ENCODE data around the gene ADAM23.

The ADAM23 gene

GRCh38 chr2:206442474-206442832 is 879 bp upstream of the ADAM23 start:
- no peak for DNase-seq

- DNase-seq, result no peak
Measured at GRCh38 chr2:206443735-206444527, 599 bp downstream of the ADAM23 start.

- DNase-seq, result no peak
Measured at GRCh38 chr2:206445948-206446347, 2.6 kb downstream of the ADAM23 start.

DNA sequence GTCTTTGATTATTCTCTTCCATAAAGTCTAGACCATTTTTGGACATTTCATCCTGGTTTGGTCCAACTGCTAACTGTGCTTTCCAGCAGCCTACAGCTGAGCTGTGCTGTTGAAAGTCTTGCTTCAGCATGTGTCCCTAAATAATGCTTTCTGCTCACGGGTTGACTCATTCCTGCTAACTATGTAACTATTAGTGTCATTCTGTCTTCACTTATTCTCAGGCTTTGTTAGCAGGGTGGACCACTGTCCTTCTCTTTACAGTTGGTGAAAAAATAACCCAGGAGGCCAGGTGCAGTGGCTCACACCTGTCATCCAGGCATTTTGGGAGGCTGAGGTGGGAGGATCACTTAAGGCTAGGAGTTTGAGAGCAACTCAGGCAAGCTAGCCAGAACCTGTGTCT is 8.9 kb downstream of the ADAM23 start:
- DNase-seq, result no peak

DNA sequence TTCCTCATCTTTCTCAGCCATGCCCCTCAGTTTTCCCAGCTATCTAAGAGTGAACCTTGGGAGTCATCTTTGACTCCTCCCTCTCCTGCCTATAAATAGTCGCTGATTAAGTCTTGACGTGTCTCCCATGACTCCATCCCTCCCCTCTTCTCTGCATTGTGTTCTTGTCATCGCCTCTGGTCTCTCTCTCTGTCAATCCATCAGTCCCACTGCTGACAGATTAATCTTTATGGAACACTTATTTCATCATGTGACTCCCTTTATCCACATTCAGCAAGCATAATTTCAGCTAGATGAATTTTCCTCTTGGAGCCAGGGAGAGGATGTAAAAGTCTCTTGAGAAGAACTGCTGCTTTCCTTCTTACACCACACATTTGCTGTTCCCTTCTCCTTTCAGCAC is 9.4 kb downstream of the ADAM23 start:
- DNase-seq, result no peak

DNA sequence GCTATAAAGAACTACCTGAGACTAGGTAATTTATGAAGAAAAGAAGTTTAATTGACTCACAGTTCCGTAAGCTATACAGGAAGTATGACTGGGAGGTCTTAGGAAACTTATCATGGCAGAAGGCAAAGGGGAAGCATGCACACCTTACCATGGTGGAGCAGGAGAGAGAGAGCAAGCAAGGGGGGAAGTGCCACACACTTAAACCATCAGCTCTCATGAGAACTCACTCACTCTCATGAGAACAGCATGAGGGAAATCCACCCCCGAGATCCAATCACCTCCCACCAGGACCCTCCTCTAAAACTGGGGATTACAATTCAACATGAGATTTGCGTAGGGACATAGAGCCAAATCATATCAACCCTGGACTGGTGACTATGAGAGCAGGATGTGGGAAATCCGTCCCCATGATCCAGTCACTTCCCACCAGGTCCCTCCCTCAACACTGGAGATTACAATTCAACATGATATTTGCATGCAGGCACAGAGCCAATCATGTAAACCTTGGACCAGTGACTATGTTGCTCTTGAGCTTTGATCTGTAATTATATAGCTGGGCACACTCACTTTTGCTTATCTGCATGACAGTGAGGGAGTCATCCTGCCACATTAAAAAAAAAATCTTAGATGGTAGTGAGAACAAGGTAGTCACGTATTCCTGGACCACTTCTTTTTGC is 12.9 kb downstream of the ADAM23 start:
- DNase-seq, result no peak

DNA sequence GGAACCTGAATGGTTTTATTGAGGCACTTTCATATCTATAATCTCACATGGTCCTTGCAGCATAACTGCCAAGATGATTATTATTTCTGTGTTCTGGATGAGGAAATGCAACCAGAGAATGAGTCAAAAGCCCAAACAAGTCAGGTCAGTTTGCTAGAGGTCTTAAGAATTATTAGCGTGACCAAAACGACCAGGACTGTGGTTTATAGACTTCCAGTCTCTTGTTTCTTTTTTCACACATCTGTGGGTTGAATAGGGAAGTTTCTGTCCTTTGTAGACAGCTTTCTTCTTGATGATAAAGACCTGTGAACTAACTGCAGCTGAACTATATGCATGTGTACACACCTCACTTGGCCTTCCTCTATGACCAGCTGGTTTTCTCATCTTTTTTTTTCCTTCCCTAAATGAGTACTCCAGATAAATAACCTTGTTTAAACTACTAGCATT is 13.9 kb downstream of the ADAM23 start:
- no peak for DNase-seq

DNA sequence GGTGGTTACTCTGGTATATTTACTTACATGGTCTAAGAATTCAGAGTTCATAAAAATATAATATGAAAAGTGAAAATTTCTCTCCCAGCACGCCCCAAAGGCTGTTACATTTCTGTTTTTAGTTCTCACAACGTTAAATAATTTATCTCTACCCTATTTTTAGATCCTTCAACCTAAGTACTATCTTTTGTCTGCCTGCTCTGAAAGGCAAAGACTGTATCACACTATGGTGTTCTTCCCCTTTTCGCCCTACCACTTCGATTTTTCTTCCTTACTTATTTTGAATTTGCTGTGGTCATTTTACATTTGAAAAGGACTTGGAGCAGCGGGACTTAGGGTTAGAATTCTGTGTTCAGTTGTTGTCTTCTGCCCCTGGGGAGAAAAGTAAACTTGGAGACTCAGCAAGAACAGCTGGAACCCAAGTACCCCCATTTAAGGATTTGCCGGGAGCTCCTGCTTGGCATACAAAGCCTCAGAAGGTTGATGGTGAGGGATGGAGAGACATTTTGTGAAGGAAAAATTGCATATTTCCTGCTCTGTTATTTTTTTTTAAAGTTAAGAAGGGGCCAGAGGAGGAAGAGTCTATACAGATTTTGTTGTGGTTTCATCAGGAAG is 19.0 kb downstream of the ADAM23 start:
- DNase-seq, result no peak

- no peak for DNase-seq
Measured at GRCh38 chr2:206463685-206464084, 20.4 kb downstream of the ADAM23 start.

DNA sequence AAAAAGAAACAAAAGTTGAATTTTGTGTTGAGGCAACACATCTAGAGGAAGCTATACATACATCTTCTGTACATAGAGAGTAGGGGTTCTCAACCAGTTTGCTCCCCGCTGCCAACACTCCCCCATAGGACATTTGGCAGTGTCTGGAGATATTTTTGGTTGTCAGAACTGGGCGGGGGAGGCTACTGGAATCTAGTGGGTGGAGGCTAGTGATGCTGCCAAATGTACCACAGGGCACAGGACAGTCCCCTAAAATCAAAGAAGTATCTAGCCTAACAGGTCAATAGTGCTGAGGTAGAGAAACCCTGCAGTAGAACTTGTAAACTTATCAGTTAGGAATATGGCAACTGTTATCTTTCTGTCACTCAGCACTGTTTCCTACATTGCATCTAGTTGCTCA is 21.3 kb downstream of the ADAM23 start:
- no peak for DNase-seq

DNA sequence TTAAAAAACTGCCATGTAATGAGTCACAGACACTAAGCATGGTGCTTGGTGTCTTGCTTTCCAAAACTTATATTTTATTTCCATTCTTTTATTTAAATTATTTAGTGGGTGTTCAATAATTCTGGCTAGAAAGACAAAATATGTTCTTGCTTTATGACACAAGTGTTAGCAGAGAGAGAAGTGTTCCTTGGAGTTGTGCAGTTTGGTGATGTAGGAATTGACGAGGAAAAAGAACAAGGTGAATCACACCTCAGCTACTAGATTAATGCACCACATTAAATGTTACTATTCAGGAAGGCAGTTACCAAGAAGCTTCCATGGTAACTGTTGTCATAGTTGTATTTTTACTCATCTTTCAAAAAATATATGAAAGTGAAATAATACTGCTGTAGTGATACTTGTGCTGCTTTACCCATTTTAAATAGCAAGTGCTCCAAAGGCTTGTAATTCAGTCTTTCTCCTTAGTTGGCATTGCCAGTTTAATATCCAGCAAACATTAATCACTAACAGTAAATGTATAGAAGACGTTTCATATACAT is 28.3 kb downstream of the ADAM23 start:
- no peak for DNase-seq

- no peak for DNase-seq
Measured at GRCh38 chr2:206472094-206472493, 28.8 kb downstream of the ADAM23 start.

DNA sequence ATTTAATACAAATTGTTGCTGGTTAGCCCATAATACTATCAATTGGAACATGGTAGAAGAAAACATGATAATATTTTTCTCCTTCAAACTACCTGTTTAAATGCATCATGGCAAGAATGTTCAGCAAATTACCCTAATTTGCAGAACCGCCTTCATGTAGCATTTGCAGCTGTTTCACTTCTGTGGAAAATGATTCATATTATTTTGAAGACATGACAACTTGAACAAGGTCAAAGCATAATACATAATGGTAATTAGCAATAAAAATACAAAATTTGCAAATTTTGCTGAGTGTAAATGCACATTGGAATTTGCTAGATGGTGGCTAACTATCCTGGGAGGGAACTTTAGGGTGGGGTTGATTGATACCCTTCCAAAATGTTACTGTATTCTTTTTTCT is 30.8 kb downstream of the ADAM23 start:
- no peak for DNase-seq

DNA sequence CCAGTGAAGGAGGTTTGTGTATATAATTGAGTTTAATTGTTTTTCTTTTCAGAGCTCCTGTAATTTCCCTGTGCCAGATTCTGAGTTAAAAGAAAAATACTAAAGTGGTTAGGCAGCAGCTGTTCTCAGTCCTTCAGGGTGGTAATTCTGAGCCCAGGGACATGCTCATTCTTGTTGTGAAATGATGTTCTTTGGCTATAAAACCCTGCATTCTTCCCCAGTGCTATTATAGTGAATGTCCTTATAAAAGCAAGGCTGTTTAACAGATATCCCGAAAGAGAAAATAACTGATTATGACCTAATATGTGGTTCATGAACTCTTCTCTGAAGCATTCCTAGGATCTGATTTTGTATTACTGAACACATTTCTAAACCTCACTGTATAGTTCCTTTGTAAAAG is 34.0 kb downstream of the ADAM23 start:
- peak; percentile 63 for DNase-seq

GRCh38 chr2:206478340-206478739 is 35.0 kb downstream of the ADAM23 start:
- no peak for DNase-seq

- no peak for DNase-seq
Measured at GRCh38 chr2:206480161-206480560, 36.8 kb downstream of the ADAM23 start.

DNA sequence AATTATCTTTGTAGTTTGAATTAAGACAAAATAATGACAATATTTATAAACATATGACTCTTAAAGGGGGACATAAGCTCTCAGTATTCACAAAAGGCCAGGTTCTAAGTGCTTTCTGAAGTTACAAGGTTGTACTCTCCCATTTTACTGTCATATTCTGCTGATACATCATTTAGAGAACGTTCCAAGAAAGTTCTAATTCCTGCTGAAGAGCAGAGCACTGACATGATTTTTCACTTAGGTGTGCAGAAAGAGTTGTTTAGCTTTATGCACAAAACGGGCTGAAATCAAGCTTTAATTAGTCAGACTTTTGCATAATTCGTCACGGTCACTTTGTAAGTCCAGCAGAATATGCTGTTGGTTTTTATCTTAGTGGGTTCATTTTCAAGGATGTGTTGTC is 37.3 kb downstream of the ADAM23 start:
- no peak for DNase-seq

- DNase-seq, result no peak
Measured at GRCh38 chr2:206481056-206481455, 37.7 kb downstream of the ADAM23 start.

DNA sequence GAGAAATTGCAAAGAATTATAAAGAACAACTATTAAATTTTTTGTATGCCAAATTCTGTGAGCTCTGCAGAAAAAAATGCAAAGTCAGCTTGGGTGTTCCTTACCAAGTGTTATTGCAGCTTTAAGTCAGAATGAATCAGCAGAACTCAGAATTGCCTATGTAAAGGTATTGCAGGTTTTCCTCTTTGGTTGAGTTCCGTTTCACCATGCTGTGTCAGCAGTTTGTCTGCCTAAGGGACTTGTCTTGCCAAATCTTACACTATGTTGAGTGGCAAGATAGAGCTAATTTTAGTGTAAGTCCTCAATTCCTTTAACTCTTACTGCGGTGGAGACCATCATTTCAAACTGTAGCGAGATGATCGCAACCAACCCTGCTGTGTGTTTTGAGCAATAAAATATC is 38.8 kb downstream of the ADAM23 start:
- no peak for DNase-seq

- DNase-seq, result no peak
Measured at GRCh38 chr2:206482633-206483032, 39.3 kb downstream of the ADAM23 start.

DNA sequence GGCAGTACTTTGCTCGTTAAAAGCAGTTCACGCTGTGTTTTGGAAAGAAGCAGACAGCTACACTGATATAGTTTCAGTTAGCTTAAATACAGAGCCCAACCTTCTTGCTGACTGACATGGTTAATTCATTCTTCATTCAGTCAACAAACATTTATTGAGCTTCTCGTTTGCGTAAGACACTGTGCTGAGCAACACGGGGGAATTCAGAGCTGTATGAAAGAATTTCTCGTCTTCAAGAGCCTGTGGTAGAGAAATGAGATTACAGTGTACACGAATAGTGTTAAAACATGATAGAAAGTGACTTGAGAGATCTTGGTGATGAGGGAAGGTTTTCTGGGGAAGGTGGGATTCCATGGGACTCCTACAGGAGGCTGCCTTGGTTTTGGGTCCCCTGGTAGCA is 44.7 kb downstream of the ADAM23 start:
- no peak for DNase-seq

DNA sequence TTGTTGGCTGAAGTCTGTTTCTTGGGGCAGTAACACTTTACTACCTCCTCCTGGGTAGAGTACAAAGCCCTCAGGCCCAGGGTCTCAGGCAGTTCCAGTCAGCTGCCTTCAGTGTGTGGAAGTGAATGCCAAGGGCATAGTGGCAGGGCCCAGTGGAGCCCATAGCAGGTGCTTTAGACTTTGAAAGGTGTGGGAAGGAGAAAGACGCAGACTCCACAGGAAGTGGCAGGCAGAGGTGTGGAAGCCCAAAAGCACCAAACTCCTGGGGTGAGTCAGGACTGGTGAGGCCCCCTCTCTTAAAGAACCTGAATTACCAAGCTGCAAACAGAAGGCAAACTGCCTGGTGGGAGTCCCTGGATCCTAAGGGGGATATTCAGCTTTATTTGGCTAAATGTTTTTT is 45.3 kb downstream of the ADAM23 start:
- DNase-seq, result no peak

- no peak for DNase-seq
Measured at GRCh38 chr2:206494061-206494460, 50.7 kb downstream of the ADAM23 start.

GRCh38 chr2:206502729-206503128 is 59.4 kb downstream of the ADAM23 start:
- no peak for DNase-seq
